MV-4-11 (cell line): ENCODE data around the gene SEMA4B.

ENCODE experiments used
- DNase-seq: peaks from one replicate; lab custom pipeline; 2025; lab: John Stamatoyannopoulos, UW

SEMA4B gene

DNA sequence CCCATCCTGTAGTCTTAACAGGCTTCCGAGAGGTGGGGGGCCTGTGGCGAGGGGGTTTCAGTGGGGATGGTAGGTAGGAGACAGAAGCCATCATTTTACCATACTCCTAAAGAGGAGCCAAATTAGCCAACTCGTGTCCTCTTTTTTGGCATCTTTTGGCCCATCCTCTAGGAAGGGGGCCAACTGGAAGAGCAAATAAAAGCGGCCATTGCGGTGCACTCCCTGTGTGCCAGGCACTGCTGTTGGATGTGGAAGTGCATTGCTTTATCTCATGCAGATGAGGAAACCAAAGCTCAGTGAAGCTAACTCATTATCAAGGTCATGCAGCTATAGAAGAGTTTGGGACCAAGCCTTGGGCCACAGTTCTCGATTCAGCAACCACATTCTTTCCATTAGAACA, 6.1 kb downstream of the SEMA4B start:
- DNase-seq, result no peak

GRCh38 chr15:90208356-90208755, 7.2 kb downstream of the SEMA4B start:
- DNase-seq, result no peak

DNA sequence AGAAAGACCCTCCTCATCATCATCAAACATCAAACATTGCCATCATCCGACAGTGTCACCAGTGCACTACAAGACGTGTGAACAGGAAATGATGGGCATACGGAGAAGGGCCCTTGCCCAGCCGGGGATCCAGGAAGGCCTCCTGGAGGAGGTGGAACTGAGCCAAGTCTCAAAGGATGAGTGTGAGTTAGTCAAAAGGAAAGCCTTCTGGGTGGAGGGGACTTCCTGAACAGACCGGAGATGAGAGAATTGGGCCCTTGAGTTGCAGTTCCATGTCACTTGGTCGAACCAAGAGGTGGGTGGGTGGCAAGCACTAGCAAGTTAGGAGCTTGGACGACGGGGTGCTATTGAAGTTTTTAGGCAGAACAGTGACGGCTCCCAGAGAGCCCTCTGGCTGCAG, 8.5 kb downstream of the SEMA4B start:
- DNase-seq, result no peak

- no peak for DNase-seq
Measured at GRCh38 chr15:90210593-90210992, 9.5 kb downstream of the SEMA4B start.

GRCh38 chr15:90211009-90211408, 9.9 kb downstream of the SEMA4B start:
- DNase-seq, result no peak

- no peak for DNase-seq
Measured at GRCh38 chr15:90211440-90212143, 10.5 kb downstream of the SEMA4B start.

GRCh38 chr15:90212221-90213098, 11.3 kb downstream of the SEMA4B start:
- no peak for DNase-seq

GRCh38 chr15:90213122-90213817, 12.1 kb downstream of the SEMA4B start:
- DNase-seq, result no peak

DNA sequence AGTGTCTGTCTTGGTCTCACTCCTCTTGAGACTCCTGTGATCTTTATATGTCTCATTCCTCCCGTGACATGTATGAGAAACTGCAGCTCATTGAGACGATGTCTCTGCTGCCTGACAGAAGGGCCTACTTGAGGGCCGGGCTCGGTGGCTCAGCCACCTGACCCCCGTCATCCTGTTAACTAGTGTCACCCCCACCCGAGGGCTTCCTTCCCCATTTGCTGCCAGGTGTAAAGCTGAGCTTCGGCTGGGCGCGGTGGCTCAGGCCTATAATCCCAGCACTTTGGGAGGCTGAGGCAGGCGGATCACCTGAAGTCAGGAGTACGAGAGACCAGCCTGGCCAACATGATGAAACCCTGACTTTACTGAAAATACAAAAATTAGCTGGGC, 12.7 kb downstream of the SEMA4B start:
- no peak for DNase-seq

- peak; percentile 58 for DNase-seq
Measured at GRCh38 chr15:90214553-90215196, 13.5 kb downstream of the SEMA4B start.

GRCh38 chr15:90217671-90218394, 16.7 kb downstream of the SEMA4B start:
- no peak for DNase-seq

DNA sequence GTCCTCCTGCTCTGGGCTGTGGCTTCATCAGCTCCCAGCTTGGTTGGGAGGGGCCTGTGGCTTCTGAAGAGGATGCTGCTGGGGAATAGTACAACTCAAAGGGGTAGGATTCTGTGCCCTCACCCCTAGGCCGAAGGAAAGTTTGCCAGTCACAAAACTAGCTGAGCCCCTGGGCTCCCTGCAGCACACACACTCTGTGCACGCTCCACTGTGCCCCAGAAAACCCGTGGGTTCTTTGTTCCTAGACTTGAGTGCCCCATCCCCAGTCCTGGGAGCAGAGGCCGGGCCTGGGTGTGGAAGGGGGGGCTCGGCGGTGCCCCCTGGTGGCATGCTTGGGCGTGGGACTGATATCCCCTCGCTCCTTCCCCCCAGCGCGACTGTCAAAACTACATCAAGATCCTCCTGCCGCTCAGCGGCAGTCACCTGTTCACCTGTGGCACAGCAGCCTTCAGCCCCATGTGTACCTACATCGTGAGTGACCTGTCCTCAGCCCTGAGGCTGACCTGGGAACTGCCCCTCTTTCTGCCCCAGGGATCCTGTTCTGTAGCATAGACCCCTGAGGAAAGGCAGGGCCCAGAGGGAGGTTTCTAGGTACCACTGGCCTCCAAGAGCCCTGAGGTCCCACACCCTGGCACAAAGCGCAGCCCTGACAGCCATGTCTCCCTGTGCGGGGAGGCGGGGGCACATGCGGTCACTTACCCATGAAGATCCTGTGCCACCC, 18.5 kb downstream of the SEMA4B start:
- peak; percentile 25 for DNase-seq

- peak; percentile 44 for DNase-seq
Measured at GRCh38 chr15:90221246-90221900, 20.2 kb downstream of the SEMA4B start.

- no peak for DNase-seq
Measured at GRCh38 chr15:90222547-90222946, 21.4 kb downstream of the SEMA4B start.

GRCh38 chr15:90223441-90224165, 22.5 kb downstream of the SEMA4B start:
- no peak for DNase-seq

DNA sequence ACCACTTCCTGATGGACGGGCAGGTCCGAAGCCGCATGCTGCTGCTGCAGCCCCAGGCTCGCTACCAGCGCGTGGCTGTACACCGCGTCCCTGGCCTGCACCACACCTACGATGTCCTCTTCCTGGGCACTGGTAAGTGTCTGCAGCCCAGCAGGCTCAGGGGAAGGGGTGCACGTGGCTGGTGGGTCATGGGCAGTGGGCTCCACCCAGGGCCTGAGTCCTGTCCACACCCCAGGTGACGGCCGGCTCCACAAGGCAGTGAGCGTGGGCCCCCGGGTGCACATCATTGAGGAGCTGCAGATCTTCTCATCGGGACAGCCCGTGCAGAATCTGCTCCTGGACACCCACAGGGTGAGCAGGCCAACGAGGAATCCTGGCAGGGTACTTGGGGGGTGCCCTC, 23.9 kb downstream of the SEMA4B start:
- no peak for DNase-seq

DNA sequence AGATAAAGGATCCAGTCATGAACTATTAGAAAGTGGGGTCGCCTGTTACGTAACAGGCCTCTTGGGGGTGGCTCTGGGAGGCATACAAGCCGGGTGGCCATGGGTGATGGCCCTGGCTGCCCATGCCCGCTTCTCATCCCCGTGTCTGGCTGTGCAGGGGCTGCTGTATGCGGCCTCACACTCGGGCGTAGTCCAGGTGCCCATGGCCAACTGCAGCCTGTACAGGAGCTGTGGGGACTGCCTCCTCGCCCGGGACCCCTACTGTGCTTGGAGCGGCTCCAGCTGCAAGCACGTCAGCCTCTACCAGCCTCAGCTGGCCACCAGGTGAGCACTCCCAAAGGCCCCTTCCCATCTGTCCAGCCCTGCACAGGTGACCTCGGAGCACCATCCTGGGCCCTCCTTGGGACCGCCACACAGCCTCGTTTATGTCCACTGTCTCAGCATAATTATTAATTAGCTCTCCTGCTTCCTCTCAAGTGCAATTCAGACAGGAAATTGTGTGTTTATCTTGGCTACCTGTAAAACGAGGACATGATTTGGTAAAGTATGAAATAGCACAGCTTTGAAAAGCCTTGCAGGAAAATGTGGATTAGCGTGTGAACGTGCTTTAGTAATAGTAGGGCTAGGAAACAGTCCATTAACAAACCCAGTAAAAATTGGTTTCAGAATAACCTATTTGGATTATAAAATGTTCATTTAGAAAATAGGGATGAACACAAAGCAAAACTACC, 24.5 kb downstream of the SEMA4B start:
- no peak for DNase-seq

DNA sequence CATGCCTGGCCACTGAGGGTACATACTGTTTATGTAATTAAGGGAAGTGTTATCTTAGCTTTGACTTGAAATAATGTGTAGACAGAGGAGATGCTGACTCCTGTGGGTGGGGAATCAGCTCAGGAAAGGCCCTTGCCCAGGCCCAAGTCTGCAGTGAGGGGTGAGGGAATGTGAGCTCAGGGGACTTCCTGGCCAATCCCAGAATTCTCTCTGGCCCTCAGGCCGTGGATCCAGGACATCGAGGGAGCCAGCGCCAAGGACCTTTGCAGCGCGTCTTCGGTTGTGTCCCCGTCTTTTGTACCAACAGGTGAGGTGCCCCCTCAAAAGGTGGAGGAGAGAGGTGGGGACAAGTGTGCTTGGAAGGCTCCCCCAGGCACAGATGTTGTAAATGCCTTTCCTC, 26.2 kb downstream of the SEMA4B start:
- no peak for DNase-seq
